Cortex of kidney (tissue), 1 donor: ENCODE measurements around the gene KAT6B.
"Not testable (repeated sequence)": the region's sequence is repeated elsewhere in the genome, so short reads cannot be mapped to it uniquely, and the experiment has no call there.

Experiments used
- DNase-seq: peaks from one replicate; lab custom pipeline; 2025; lab: John Stamatoyannopoulos, UW

Gene KAT6B

GRCh38 chr10:74890460-74890859 is 64.1 kb downstream of the KAT6B start:
- no peak for DNase-seq

GRCh38 chr10:74891053-74891452 is 64.7 kb downstream of the KAT6B start:
- DNase-seq: no peak

DNA sequence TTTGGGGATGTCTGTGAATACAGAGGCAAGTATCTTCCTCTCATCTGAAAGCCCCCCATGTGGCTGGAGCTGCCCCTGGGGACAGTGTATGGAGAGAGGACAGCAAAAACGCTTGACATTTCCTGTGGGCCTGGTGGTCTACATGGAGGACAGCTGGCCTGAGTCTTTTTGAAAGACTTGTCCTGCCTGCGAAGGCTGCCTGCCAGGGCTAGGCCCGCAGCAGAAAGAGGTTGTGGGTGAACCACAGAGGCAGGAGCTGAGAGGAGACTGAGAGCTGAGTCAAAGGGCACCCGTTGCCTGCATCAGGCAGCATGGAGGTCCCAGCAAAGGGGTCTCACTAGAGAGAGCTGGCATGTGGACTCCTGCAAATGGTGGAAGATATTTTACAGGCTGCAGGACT is 66.4 kb downstream of the KAT6B start:
- no peak for DNase-seq

DNA sequence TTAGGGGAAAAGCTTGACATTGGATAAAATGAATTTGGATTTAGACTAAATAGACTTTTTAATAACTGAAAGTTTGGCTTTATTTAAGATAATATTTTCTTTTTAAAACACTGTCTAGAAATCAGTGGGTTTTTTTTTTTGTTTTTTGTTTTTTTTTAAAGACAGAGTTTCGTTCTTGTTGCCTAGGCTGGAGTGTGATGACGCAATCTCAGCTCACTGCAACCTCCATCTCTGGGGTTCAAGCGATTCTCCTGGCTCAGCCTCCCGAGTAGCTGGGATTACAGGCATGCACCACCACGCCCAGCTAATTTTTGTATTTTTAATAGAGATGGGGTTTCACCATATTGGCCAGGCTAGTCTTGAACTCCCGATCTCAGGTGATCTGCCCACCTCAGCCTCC is 66.9 kb downstream of the KAT6B start:
- not testable (repeated sequence) for DNase-seq

- DNase-seq: no peak
Measured at GRCh38 chr10:74896788-74897527, 70.6 kb downstream of the KAT6B start.

DNA sequence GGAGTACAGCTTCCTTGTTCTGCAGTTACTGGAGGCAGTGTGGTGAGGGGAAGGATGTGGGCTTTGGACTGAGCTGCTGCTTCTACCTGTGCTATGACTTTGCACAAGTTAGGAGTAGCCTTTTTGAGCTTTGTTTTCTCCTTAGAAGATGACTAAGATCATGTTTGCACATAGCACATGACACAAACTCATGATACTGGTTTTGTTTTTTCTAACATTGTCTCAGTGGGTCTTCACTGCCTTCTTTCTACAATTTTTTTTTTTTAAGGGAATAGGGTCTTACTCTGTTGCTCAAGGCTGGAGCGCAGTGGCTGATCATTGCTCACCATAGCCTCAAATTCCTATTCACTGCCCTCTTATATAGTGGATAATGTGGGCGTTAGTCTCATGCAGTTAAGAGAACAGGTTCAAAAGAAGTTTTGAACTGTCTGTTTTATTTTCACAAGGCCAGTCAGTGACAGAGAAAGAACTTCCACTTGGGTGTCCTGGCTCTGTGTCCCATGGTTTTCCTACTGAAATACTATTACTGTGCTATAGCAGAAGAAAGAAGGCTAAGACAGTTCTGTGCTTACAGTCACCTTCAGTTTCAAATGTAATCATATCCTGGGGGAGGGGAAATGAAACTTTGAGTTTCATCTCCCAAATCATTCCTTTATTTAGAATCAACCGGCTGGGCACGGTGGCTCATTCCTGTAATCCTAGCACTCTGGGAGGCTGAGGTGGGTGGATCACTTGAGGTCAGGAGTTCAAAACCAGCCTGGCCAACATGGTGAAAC is 72.0 kb downstream of the KAT6B start:
- no peak for DNase-seq

GRCh38 chr10:74900297-74900696 is 73.9 kb downstream of the KAT6B start:
- no peak for DNase-seq

GRCh38 chr10:74901301-74901700 is 74.9 kb downstream of the KAT6B start:
- no peak for DNase-seq

- DNase-seq: no peak
Measured at GRCh38 chr10:74901867-74902450, 75.6 kb downstream of the KAT6B start.

GRCh38 chr10:74903491-74903890 is 77.1 kb downstream of the KAT6B start:
- DNase-seq: no peak

GRCh38 chr10:74906611-74907198 is 80.3 kb downstream of the KAT6B start:
- no peak for DNase-seq

GRCh38 chr10:74909670-74910069 is 83.3 kb downstream of the KAT6B start:
- DNase-seq: no peak

DNA sequence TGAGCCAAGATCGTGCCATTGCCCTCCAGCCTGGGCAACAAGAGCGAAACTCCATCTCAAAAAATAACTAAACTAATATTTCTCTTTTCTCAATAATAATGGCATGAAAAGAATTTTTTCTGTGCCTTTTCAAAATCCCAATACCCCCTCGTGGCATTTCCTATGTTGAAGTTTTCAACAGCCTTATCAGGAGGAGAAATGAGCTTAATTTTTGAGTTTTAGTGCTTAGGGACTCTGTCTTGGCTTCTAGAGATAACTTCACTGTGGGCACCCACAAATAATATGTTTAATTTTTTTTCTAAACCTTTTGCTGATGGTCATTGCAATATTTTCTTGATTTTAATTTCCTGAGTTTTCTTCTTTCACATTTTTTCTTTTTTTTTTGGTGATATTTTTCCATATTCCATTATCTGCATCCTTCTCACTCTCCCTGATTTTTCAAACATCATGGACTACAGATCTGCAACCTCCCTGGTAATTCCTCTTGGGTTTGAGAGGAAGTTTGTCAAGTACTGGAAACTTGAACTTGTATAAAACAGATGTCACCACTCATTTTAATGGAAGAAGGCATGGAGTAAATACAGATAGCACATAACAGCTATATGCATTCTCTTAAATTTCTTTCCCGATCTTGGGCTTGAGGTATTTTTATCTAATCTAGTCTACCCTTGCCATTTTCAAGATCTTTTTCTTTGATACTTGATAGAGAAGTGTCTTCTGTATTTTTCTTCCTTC is 84.0 kb downstream of the KAT6B start:
- no peak for DNase-seq

DNA sequence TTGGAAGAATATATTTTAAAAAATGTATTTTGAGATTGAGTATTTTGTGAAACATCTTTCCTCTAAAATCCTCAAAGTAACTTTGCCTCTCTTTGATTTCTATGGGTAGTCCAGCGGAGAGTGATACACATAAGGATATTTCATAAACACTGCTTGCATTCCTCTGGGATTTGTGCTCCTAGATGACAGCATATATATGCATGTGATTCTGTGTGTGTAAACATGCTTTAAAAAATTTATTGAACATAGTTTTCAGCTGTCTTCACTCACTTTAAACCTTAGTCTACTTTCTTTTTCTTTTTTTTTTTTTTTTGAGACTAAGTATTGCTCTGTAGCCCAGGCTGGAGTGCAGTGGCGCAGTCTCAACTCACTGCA is 84.6 kb downstream of the KAT6B start:
- no peak for DNase-seq

GRCh38 chr10:74912182-74912581 is 85.8 kb downstream of the KAT6B start:
- no peak for DNase-seq

DNA sequence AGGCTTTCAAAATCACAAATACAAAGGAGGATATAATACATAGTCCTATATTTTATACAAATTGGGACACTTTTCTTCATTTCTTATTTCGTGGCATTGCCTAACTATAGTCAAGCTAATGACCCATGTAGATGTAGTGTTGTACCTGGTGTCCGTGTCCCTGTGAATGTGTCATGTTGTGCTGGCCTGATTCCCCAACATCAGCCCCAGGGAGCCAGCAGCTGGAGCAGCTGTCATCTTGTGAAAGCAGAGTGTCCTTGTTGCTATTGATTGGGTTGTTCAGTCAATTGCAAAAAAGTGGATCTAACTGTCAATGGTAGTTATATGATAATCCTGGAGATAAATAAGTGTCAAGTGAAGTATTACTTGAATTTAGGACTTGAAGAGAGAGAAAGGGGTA is 86.3 kb downstream of the KAT6B start:
- DNase-seq: no peak

- no peak for DNase-seq
Measured at GRCh38 chr10:74913377-74913979, 87.1 kb downstream of the KAT6B start.

DNA sequence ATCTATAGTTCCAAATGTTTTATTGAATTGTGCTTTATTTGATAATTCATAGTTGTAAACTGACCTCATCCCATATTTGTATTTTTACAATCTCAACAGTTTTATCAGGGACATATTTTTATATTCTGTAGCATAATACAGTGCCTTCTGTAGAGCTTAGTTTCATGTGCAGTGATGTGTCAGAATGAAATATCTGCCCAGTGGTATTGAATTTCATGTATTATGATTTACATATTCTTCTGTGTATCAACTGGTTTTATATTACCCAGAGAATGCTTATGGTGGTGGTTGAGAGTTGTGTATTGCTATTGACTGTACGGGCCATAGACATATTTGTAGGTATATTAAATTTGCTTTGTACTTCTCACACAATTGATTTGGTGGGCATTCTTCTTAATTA is 89.9 kb downstream of the KAT6B start:
- no peak for DNase-seq

DNA sequence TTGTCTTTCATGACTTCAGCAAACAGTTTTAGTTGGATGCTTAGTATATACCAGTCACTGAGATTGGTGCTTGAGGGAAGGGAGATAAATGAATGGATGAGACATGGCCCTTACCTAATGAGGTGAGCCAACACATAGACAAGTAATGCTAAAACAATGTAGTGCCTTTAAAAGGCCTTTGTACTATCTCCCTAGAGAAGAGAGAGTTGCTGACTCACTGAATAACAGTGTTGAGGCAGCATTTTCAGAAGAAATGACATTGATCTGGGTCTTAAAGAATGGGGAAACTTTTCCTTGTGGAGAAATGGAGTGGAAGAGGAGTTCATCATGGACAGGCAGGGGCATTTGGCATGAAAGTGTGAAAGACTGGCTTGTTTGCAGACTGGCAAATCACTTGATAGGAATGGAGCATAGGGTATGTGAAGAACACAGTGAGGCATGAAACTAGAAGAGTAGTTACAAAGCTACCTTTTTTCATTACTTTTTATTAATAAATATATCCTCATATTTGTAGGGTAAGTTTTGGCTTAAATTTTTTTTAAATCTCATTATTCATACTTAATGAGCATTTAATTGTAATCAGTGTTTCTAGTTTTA is 91.2 kb downstream of the KAT6B start:
- no peak for DNase-seq

DNA sequence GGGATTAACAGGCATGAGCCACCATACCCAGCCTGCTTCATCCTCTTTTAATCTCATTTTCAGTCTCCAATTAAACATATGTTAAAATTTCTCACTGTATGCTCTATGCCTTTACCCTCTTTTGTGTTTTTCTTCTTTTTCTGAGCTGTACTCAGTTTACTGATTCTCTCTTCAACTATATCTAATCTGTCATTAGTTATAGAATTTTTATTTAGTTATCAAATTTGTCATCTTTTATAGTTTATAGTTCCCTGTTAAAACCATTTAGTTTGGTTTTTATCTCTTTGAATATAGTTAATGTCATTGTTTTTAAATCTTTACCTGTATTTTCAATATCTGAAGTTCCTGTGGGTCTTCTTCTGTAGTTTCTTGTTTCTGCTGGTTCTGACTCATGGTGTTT is 93.3 kb downstream of the KAT6B start:
- DNase-seq: no peak

DNA sequence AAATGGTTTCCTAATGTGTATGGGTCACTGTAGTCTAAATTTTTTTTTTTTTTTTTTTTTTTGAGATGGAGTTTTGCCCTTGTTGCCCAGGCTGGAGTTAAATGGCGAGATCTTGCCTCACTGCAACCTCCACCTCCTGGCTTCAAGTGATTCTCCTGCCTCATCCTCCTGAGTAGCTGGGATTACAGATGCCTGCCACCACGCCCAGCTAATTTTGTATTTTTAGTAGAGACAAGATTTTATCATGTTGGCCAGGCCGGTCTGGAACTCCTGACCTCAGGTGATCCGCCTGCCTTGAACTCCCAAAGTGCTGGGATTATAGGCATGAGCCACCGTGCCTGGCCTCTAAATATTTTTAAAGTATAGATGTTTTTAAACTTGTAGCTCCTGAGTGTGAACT is 94.7 kb downstream of the KAT6B start:
- DNase-seq: not testable (repeated sequence)
